K562 (cell line): ENCODE measurements around the gene CTAG1B. TPM values are rescaled to one million over a fixed set of nuclear protein-coding genes. Genes with fewer than 3 reads are reported as not detected.

Experiments
- ATAC-seq: fragments of 200-7000 bp; cut with Tn5 transposase; 3 replicates; pipeline ENCODE4 v1.9.1; 2020; ENCODE audit warnings: moderate library complexity
- BruUV-seq: library from RNA; stranded (reverse); fragments of 400-500 nt; replicated peaks from 2 replicates; lab custom pipeline; 2021; lab: Mats Ljungman, UMichigan
- CTCF ChIA-PET: fragments of 300-600 bp; formaldehyde crosslinking; extraction: SDS; loops from one replicate; lab custom pipeline; 2021; ENCODE audit warnings: low intra/inter-chr PET ratio; lab: Yijun Ruan, JAX
- POLR2A ChIA-PET: fragments of 300-600, 350-650 bp; sonication (Branson Sonifier 250); formaldehyde crosslinking; extraction: SDS; loops from one replicate; lab custom pipeline; 2021; ENCODE audit warnings: antibody characterized with exemption, inconsistent platforms; lab: Yijun Ruan, JAX
- DNase-seq, 4 experiments: peaks; one replicate each; pipeline versions ENCODE4 v3.0.0 to v3.0.0-alpha.2; 2011 to 2018; ENCODE audit warnings: low spot score in 3 of 4, mixed read lengths in 3 of 4; ENCODE audit errors: extremely low read depth in 1 of 4
- FAIRE-seq: peaks from 2 replicates; lab custom pipeline; 2011; peaks lifted over from hg19 to GRCh38; lab: Jason Lieb, UNC
- H2AFZ ChIP-seq: 2 replicates; pipeline ENCODE4 v1.6.0; 2011; ENCODE audit warnings: low read depth, low read length, control low read depth, inconsistent platforms
- H3K27ac ChIP-seq: fragments of 200-600 bp; 3 replicates; pipeline ENCODE4 v1.8.0; 2011; ENCODE audit warnings: low read depth, mild to moderate bottlenecking, control low read depth, inconsistent platforms, low read length, moderate library complexity, mixed read lengths; ENCODE audit errors: extremely low read depth
- H3K27me3 ChIP-seq, 2 experiments: fragments of 300-600 bp in 1 of 2; 2 replicates in 1 of 2; 3 replicates in 1 of 2; pipeline versions ENCODE4 v1.6.0 to v1.8.0; 2011; ENCODE audit warnings: inconsistent platforms in 2 of 2, low read length in 2 of 2, mild to moderate bottlenecking in 1 of 2, mixed read lengths in 1 of 2, moderate library complexity in 1 of 2; ENCODE audit not compliant: control insufficient read depth in 2 of 2, insufficient read depth in 2 of 2
- H3K36me3 ChIP-seq: fragments of 300-600 bp; 3 replicates; pipeline ENCODE4 v1.8.0; 2011; ENCODE audit warnings: mild to moderate bottlenecking, low read length, inconsistent platforms; ENCODE audit not compliant: control insufficient read depth, insufficient read depth
- H3K4me1 ChIP-seq, 2 experiments: fragments of 200-600 bp in 1 of 2; replicated peaks in 1 of 2; 2 replicates in 1 of 2; 3 replicates in 1 of 2; pipeline versions ENCODE4 v1.5.1 to v1.8.0; 2011; ENCODE audit warnings: inconsistent platforms in 2 of 2, low read length in 2 of 2, mild to moderate bottlenecking in 1 of 2, mixed read lengths in 1 of 2, moderate library complexity in 1 of 2; ENCODE audit not compliant: control insufficient read depth in 2 of 2, insufficient read depth in 2 of 2
- H3K4me2 ChIP-seq: 2 replicates; pipeline ENCODE4 v1.6.1; 2011; ENCODE audit warnings: low read length, control low read depth, inconsistent platforms, mixed read lengths; ENCODE audit not compliant: insufficient read depth
- H3K4me3 ChIP-seq: fragments of 200-600 bp; sonication (generic), shearing (Covaris generic); 2 replicates; pipeline ENCODE4 v1.5.1; 2016; ENCODE audit warnings: control low read depth, inconsistent platforms
- H3K79me2 ChIP-seq: fragments of 200-600 bp; 3 replicates; pipeline ENCODE4 v1.8.0; 2011; ENCODE audit warnings: low read length, inconsistent platforms; ENCODE audit not compliant: control insufficient read depth, insufficient read depth
- H3K9ac ChIP-seq, 2 experiments: 2 replicates each; pipeline versions ENCODE4 v1.6.0 to v1.6.1; 2011; ENCODE audit warnings: low read depth in 2 of 2, low read length in 2 of 2, control low read depth in 1 of 2, inconsistent platforms in 1 of 2, mild to moderate bottlenecking in 1 of 2, mixed read lengths in 1 of 2; ENCODE audit not compliant: insufficient read depth in 1 of 2
- H3K9me1 ChIP-seq: one replicate; pipeline ENCODE4 v1.6.0; 2011; ENCODE audit warnings: inconsistent platforms, mild to moderate bottlenecking, low read length, moderate library complexity; ENCODE audit not compliant: control insufficient read depth, insufficient read depth
- H3K9me3 ChIP-seq: replicated peaks from 2 replicates; pipeline ENCODE4 v1.5.1; 2011; ENCODE audit warnings: low read depth, low read length, inconsistent platforms; ENCODE audit not compliant: control insufficient read depth, insufficient read depth
- H4K20me1 ChIP-seq: replicated peaks from 2 replicates; pipeline ENCODE4 v1.6.1; 2011; ENCODE audit warnings: low read length, inconsistent platforms, mixed read lengths; ENCODE audit not compliant: control insufficient read depth, insufficient read depth
- BRCA1 ChIP-seq, 2 experiments: fragments of 450-650 bp in 1 of 2; sonication (generic) in 1 of 2; formaldehyde crosslinking in 1 of 2; IDR thresholded peaks; 2 replicates each; pipeline versions ENCODE4 v1.5.0 to v1.6.1; 2017 to 2020; ENCODE audit warnings: mild to moderate bottlenecking in 1 of 2, missing genetic modification reagents in 1 of 2
- FOXO4 ChIP-seq: fragments of 450-650 bp; formaldehyde crosslinking; IDR thresholded peaks from 2 replicates; pipeline ENCODE4 v1.4.0; 2020; ENCODE audit warnings: mild to moderate bottlenecking, moderate library complexity
- GABPB2 ChIP-seq: fragments of 250-450 bp; sonication (Bioruptor Pico); conservative IDR thresholded peaks from 2 replicates; pipeline ENCODE4 v1.5.1; 2021; ENCODE audit warnings: mild to moderate bottlenecking
- KLF1 ChIP-seq: fragments of 450-650 bp; IDR thresholded peaks from 2 replicates; pipeline ENCODE4 v1.6.1; 2016; ENCODE audit warnings: missing genetic modification characterization, missing compliant biosample characterization
- MBD1 ChIP-seq: fragments of 250-450 bp; sonication (Bioruptor Pico); IDR thresholded peaks from 2 replicates; pipeline ENCODE4 v1.8.0; 2022; ENCODE audit warnings: inconsistent platforms
- POLR2B ChIP-seq: fragments of 450-650 bp; IDR thresholded peaks from 2 replicates; pipeline ENCODE4 v1.6.1; 2018; ENCODE audit warnings: low read depth; ENCODE audit not compliant: partially characterized antibody
- TFAM ChIP-seq: fragments of 250-450 bp; sonication (Bioruptor Pico); conservative IDR thresholded peaks from 2 replicates; pipeline ENCODE4 v1.5.0; 2021; ENCODE audit warnings: mild to moderate bottlenecking, moderate library complexity
- ZBTB2 ChIP-seq: fragments of 450-650 bp; IDR thresholded peaks from 2 replicates; pipeline ENCODE4 v1.6.1; 2016; ENCODE audit warnings: antibody characterized with exemption
- WGBS: fragments of 100-300 bp; shearing (Covaris generic); methylation state at CpG from one replicate; pipeline ENCODE4 v1.1.6; 2016; ENCODE audit warnings: low coverage, mixed read lengths; ENCODE audit not compliant: insufficient coverage; ENCODE audit errors: missing lambda C conversion rate; 5-methylcytosine and 5-hydroxymethylcytosine counted together
- in situ Hi-C: fragments of 300-500 bp; cut with MboI; formaldehyde crosslinking; loops from 4 replicates; pipeline ENCODE4 v1.15.0; 2018; ENCODE audit warnings: inconsistent platforms, mixed read lengths
- intact Hi-C: fragments of 100-400 bp; cut with micrococcal nuclease; formaldehyde crosslinking; loops from 2 replicates; pipeline ENCODE4 v1.14.2; 2022
- polyA plus RNA-seq, 8 experiments: library from polyadenylated mRNA; depleted of rRNA in 4 of 8; stranded (reverse) in 5 of 8; unstranded in 3 of 8; fragments of >200 nt; fragmentation: Nextera tagmentation in 2 of 8; fragmentation: Illumina TruSeq in 1 of 8; extraction: Ambion mirVana in 2 of 8; extraction: Trizol in 1 of 8; gene quantifications; 2 replicates each; pipeline versions ENCODE4 v1.2.1 to v1.2.3, GENCODE V29; 2011 to 2014; ENCODE audit warnings: inconsistent platforms in 1 of 8, missing spikeins in 1 of 8
- total RNA-seq, 7 experiments: library from RNA; depleted of rRNA in 6 of 7; stranded (reverse); fragments of >200 nt in 6 of 7; fragmentation: Illumina TruSeq in 2 of 7; extraction: Trizol in 2 of 7; gene quantifications; 2 replicates each; pipeline versions ENCODE4 v1.2.1 to v1.2.3, GENCODE V29; 2011 to 2021; ENCODE audit warnings: low replicate concordance in 1 of 7

CTAG1B gene
- total and polyA plus RNA-seq, 9 of the 15 experiments (the other 6 are each of a cell fraction or from before 2014, with no cell fraction given), result not detected

GRCh38 chrX:154649503-154650220, 30.6 kb upstream of the CTAG1B start:
- Histone ChIP-seq H2AFZ (no peak overlapping the region), H3K4me2 (no peak overlapping the region), H3K36me3 (no peaks in the 10 kb centered on the region), H3K9me3 (no peaks in the 10 kb centered on the region), H3K4me3 (no peak overlapping the region), H3K27ac (no peak overlapping the region), H3K9ac (no peak overlapping the region), H3K4me1 (peaks cover 0 to 13% of the 10 kb centered on the region in 2 experiments; a peak in 2 of 5 replicates), H3K79me2 (no peaks in the 10 kb centered on the region; the same call in 2 of the 3 replicates), H3K27me3 (peaks cover 5 to 18% of the 10 kb centered on the region in 2 experiments; a peak in 3 of 5 replicates), H3K9me1 (peaks cover 3% of the 10 kb centered on the region), H4K20me1 (no peaks in the 10 kb centered on the region)
- WGBS, result 16% methylated on average over 20 of the region's 23 CpGs
- FAIRE-seq, result no peak
- no peak for DNase-seq
- BruUV-seq, result no TSS peak
- intact Hi-C loops, result no loop called here
- no peak for ATAC-seq
- POLR2A ChIA-PET, result no interaction called here
- in situ Hi-C loops, result loop anchor here (10.0 kb wide), 1 partner anchor 65 kb away; the partner anchor contains the start of gene CTAG1A
- CTCF ChIA-PET, result no interaction called here
- TF ChIP-seq GABPB2, result no peak
- TF ChIP-seq FOXO4 (CRISPR knock-in tag), result no peak
- no peak for TF ChIP-seq BRCA1 (IDR thresholded peaks at IDR 0.05)
- no peak for TF ChIP-seq BRCA1 (CRISPR knock-in tag; IDR thresholded peaks at IDR 0.05)
- TF ChIP-seq ZBTB2, result no peak
- no peak for TF ChIP-seq POLR2B
- TF ChIP-seq TFAM (CRISPR knock-in tag), result no peak
- TF ChIP-seq MBD1 (CRISPR knock-in tag), result no peak
- TF ChIP-seq KLF1 (tag), result no peak
